HUES48 (cell line): ENCODE results near the gene CGNL1.

ENCODE experiments used
- H3K27ac ChIP-seq: one replicate; pipeline ENCODE4 v1.7.0; 2013; ENCODE audit warnings: low read depth, low read length, inconsistent platforms
- H3K27me3 ChIP-seq: 2 replicates; pipeline ENCODE4 v1.6.1; 2013; ENCODE audit warnings: mild to moderate bottlenecking, low read length; ENCODE audit not compliant: control insufficient read depth, insufficient read depth
- H3K36me3 ChIP-seq: 2 replicates; pipeline ENCODE4 v1.6.1; 2013; ENCODE audit warnings: low read length; ENCODE audit not compliant: control insufficient read depth, insufficient read depth
- H3K4me1 ChIP-seq: 2 replicates; pipeline ENCODE4 v1.6.1; 2013; ENCODE audit warnings: mild to moderate bottlenecking, low read length; ENCODE audit not compliant: control insufficient read depth, insufficient read depth
- H3K4me3 ChIP-seq: 2 replicates; pipeline ENCODE4 v1.5.1; 2013; ENCODE audit warnings: mild to moderate bottlenecking, low read depth, low read length
- H3K9ac ChIP-seq: 2 replicates; pipeline ENCODE4 v1.6.1; 2013; ENCODE audit warnings: mild to moderate bottlenecking, low read depth, low read length, moderate library complexity
- H3K9me3 ChIP-seq: 2 replicates; pipeline ENCODE4 v1.6.1; 2013; ENCODE audit warnings: low read length; ENCODE audit not compliant: control insufficient read depth, insufficient read depth

CGNL1 gene

GRCh38 chr15:57440167-57440566 lies 63.9 kb downstream of the CGNL1 start:
- H3K9ac ChIP-seq: no peak overlapping the region
- no peak overlapping the region for H3K27ac ChIP-seq
- H3K4me3 ChIP-seq: no peak overlapping the region
- peaks cover 11% of the 10 kb centered on the region for H3K4me1 ChIP-seq
- no peaks in the 10 kb centered on the region for H3K9me3 ChIP-seq
- peaks cover 48% of the 10 kb centered on the region for H3K36me3 ChIP-seq
- H3K27me3 ChIP-seq: no peaks in the 10 kb centered on the region

GRCh38 chr15:57440799-57441198 lies 64.5 kb downstream of the CGNL1 start:
- peaks cover 17% of the 10 kb centered on the region for H3K4me1 ChIP-seq
- no peaks in the 10 kb centered on the region for H3K27me3 ChIP-seq
- no peak overlapping the region for H3K9ac ChIP-seq
- H3K4me3 ChIP-seq: no peak overlapping the region
- no peaks in the 10 kb centered on the region for H3K9me3 ChIP-seq
- H3K36me3 ChIP-seq: peaks cover 48% of the 10 kb centered on the region
- no peak overlapping the region for H3K27ac ChIP-seq

GRCh38 chr15:57442335-57442734 lies 66.0 kb downstream of the CGNL1 start:
- peaks cover 24% of the 10 kb centered on the region for H3K4me1 ChIP-seq
- H3K9ac ChIP-seq: no peak overlapping the region
- H3K4me3 ChIP-seq: no peak overlapping the region
- H3K27me3 ChIP-seq: no peaks in the 10 kb centered on the region
- peaks cover 59% of the 10 kb centered on the region for H3K36me3 ChIP-seq
- no peak overlapping the region for H3K27ac ChIP-seq
- no peaks in the 10 kb centered on the region for H3K9me3 ChIP-seq

GRCh38 chr15:57443486-57443885 lies 67.2 kb downstream of the CGNL1 start:
- H3K4me1 ChIP-seq: peaks cover 24% of the 10 kb centered on the region
- H3K27ac ChIP-seq: no peak overlapping the region
- H3K9me3 ChIP-seq: no peaks in the 10 kb centered on the region
- H3K4me3 ChIP-seq: no peak overlapping the region
- H3K36me3 ChIP-seq: peaks cover 51% of the 10 kb centered on the region
- H3K27me3 ChIP-seq: no peaks in the 10 kb centered on the region
- no peak overlapping the region for H3K9ac ChIP-seq

GRCh38 chr15:57444877-57445513 lies 68.7 kb downstream of the CGNL1 start:
- Histone ChIP-seq H3K4me1 (peaks cover 24% of the 10 kb centered on the region), H3K9ac (no peak overlapping the region), H3K4me3 (no peak overlapping the region), H3K27me3 (no peaks in the 10 kb centered on the region), H3K36me3 (peaks cover 59% of the 10 kb centered on the region), H3K27ac (peak overlapping the region; percentile 85), H3K9me3 (no peaks in the 10 kb centered on the region)

- Histone ChIP-seq H3K27me3 (no peaks in the 10 kb centered on the region), H3K9ac (peak overlapping the region; percentile 39; the same call in 1 of the 2 replicates), H3K4me1 (peaks cover 21% of the 10 kb centered on the region), H3K9me3 (no peaks in the 10 kb centered on the region), H3K4me3 (no peak overlapping the region), H3K27ac (peak overlapping the region; percentile 85), H3K36me3 (peaks cover 66% of the 10 kb centered on the region)
Measured at GRCh38 chr15:57445872-57446271, 69.6 kb downstream of the CGNL1 start.

- peaks cover 21% of the 10 kb centered on the region for H3K4me1 ChIP-seq
- peak overlapping the region; percentile 85 for H3K27ac ChIP-seq
- H3K4me3 ChIP-seq: no peak overlapping the region
- H3K9me3 ChIP-seq: no peaks in the 10 kb centered on the region
- H3K9ac ChIP-seq: no peak overlapping the region
- no peaks in the 10 kb centered on the region for H3K27me3 ChIP-seq
- peaks cover 71% of the 10 kb centered on the region for H3K36me3 ChIP-seq
Measured at GRCh38 chr15:57446393-57446792, 70.1 kb downstream of the CGNL1 start.

- H3K36me3 ChIP-seq: peaks cover 79% of the 10 kb centered on the region
- no peak overlapping the region for H3K4me3 ChIP-seq
- no peak overlapping the region for H3K27ac ChIP-seq
- no peak overlapping the region for H3K9ac ChIP-seq
- no peaks in the 10 kb centered on the region for H3K9me3 ChIP-seq
- H3K27me3 ChIP-seq: no peaks in the 10 kb centered on the region
- H3K4me1 ChIP-seq: no peaks in the 10 kb centered on the region
Measured at GRCh38 chr15:57451555-57451954, 75.2 kb downstream of the CGNL1 start.

- Histone ChIP-seq H3K27ac (no peak overlapping the region), H3K27me3 (no peaks in the 10 kb centered on the region), H3K36me3 (peaks cover 81% of the 10 kb centered on the region), H3K9ac (no peak overlapping the region), H3K4me1 (no peaks in the 10 kb centered on the region), H3K4me3 (no peak overlapping the region), H3K9me3 (no peaks in the 10 kb centered on the region)
Measured at GRCh38 chr15:57452090-57452754, 75.9 kb downstream of the CGNL1 start.

GRCh38 chr15:57455929-57456328 lies 79.6 kb downstream of the CGNL1 start:
- no peak overlapping the region for H3K27ac ChIP-seq
- no peak overlapping the region for H3K9ac ChIP-seq
- no peaks in the 10 kb centered on the region for H3K4me1 ChIP-seq
- no peak overlapping the region for H3K4me3 ChIP-seq
- H3K9me3 ChIP-seq: no peaks in the 10 kb centered on the region
- peaks cover 92% of the 10 kb centered on the region for H3K36me3 ChIP-seq
- no peaks in the 10 kb centered on the region for H3K27me3 ChIP-seq

- no peaks in the 10 kb centered on the region for H3K27me3 ChIP-seq
- H3K4me1 ChIP-seq: no peaks in the 10 kb centered on the region
- no peak overlapping the region for H3K4me3 ChIP-seq
- H3K9me3 ChIP-seq: no peaks in the 10 kb centered on the region
- H3K27ac ChIP-seq: no peak overlapping the region
- no peak overlapping the region for H3K9ac ChIP-seq
- H3K36me3 ChIP-seq: peaks cover 92% of the 10 kb centered on the region
Measured at GRCh38 chr15:57456559-57456958, 80.3 kb downstream of the CGNL1 start.
